GM23338 (cell line): ENCODE measurements around the gene SRGAP3. TPM values are rescaled to one million over a fixed set of nuclear protein-coding genes. Genes with fewer than 3 reads are reported as not detected.

Experiments
- ATAC-seq: fragments of 200-7000 bp; cut with Tn5 transposase; 3 replicates; pipeline ENCODE4 v1.9.1; 2020
- DNase-seq: peaks from one replicate; pipeline ENCODE4 v3.0.0-alpha.2; 2015; ENCODE audit warnings: low spot score
- H2AFZ ChIP-seq: fragments of 200-600 bp; sonication (generic); 2 replicates; pipeline ENCODE4 v1.8.0; 2016; ENCODE audit warnings: antibody characterized with exemption, mild to moderate bottlenecking, moderate library complexity
- H3F3A ChIP-seq: fragments of 200-600 bp; sonication (generic); replicated peaks from 2 replicates; pipeline ENCODE4 v1.8.0; 2017; ENCODE audit warnings: antibody characterized with exemption, mixed run types, low read depth
- H3K27ac ChIP-seq: fragments of 200-600 bp; sonication (generic); 2 replicates; pipeline ENCODE4 v1.6.1; 2016; ENCODE audit warnings: low read depth
- H3K27me3 ChIP-seq: fragments of 200-600 bp; sonication (generic); 2 replicates; pipeline ENCODE4 v1.8.0; 2016; ENCODE audit warnings: mild to moderate bottlenecking, mixed run types, moderate library complexity; ENCODE audit not compliant: insufficient read depth
- H3K36me3 ChIP-seq: fragments of 200-600 bp; sonication (generic); 2 replicates; pipeline ENCODE4 v1.8.0; 2016; ENCODE audit warnings: mild to moderate bottlenecking; ENCODE audit not compliant: insufficient read depth
- H3K4me1 ChIP-seq: fragments of 200-600 bp; sonication (generic); 2 replicates; pipeline ENCODE4 v1.8.0; 2016; ENCODE audit warnings: mild to moderate bottlenecking, moderate library complexity; ENCODE audit not compliant: insufficient read depth
- H3K4me2 ChIP-seq: fragments of 200-600 bp; sonication (generic); 2 replicates; pipeline ENCODE4 v1.7.1; 2017; ENCODE audit warnings: mixed run types
- H3K4me3 ChIP-seq: fragments of 200-600 bp; sonication (generic); 2 replicates; pipeline ENCODE4 v1.6.1; 2016; ENCODE audit warnings: mixed run types
- H3K79me2 ChIP-seq: fragments of 200-600 bp; sonication (generic); replicated peaks from 2 replicates; pipeline ENCODE4 v1.8.0; 2017; ENCODE audit warnings: mild to moderate bottlenecking; ENCODE audit not compliant: insufficient read depth
- H3K9me2 ChIP-seq: fragments of 200-600 bp; sonication (generic); 2 replicates; pipeline ENCODE4 v1.8.0; 2017; ENCODE audit not compliant: insufficient read depth
- H4K20me1 ChIP-seq: fragments of 200-600 bp; sonication (generic); replicated peaks from 2 replicates; pipeline ENCODE4 v1.8.0; 2017; ENCODE audit warnings: mild to moderate bottlenecking; ENCODE audit not compliant: insufficient read depth
- H3K27ac Mint-ChIP-seq: 2 replicates; pipeline ENCODE4 v1.8.0; 2020; ENCODE audit warnings: inconsistent platforms, mild to moderate bottlenecking, moderate library complexity, mixed read lengths
- H3K27me3 Mint-ChIP-seq: 3 replicates; pipeline ENCODE4 v1.8.0; 2022; ENCODE audit warnings: low read depth, mild to moderate bottlenecking, moderate library complexity, mixed read lengths, inconsistent platforms; ENCODE audit not compliant: insufficient read depth, poor library complexity
- H3K36me3 Mint-ChIP-seq: 3 replicates; pipeline ENCODE4 v1.8.0; 2021; ENCODE audit warnings: low read depth, mild to moderate bottlenecking, inconsistent platforms, moderate library complexity, mixed read lengths
- H3K4me1 Mint-ChIP-seq: 3 replicates; pipeline ENCODE4 v1.8.0; 2020; ENCODE audit warnings: mild to moderate bottlenecking, inconsistent platforms, mixed read lengths
- H3K4me3 Mint-ChIP-seq: 3 replicates; pipeline ENCODE4 v1.8.0; 2021; ENCODE audit warnings: moderate library complexity, mild to moderate bottlenecking, inconsistent platforms, mixed read lengths
- H3K9me3 Mint-ChIP-seq: 3 replicates; pipeline ENCODE4 v1.8.0; 2020; ENCODE audit warnings: moderate library complexity, mild to moderate bottlenecking, inconsistent platforms, mixed read lengths
- ETS1 ChIP-seq: IDR thresholded peaks from 2 replicates; pipeline ENCODE4 v1.6.1; 2016; ENCODE audit warnings: antibody characterized with exemption
- EZH2phosphoT487 ChIP-seq: fragments of 200-600 bp; sonication (generic); IDR thresholded peaks from one replicate; pipeline ENCODE4 v1.8.1; 2018; ENCODE audit warnings: antibody characterized with exemption; ENCODE audit not compliant: unreplicated experiment
- JUNB ChIP-seq: IDR thresholded peaks from one replicate; pipeline ENCODE4 v1.6.1; 2016; ENCODE audit warnings: antibody characterized with exemption; ENCODE audit not compliant: unreplicated experiment
- STAT1 ChIP-seq: IDR thresholded peaks from one replicate; pipeline ENCODE4 v1.6.1; 2016; ENCODE audit warnings: antibody characterized with exemption; ENCODE audit not compliant: unreplicated experiment
- ZNF462 ChIP-seq: fragments of 250-450 bp; sonication (Bioruptor Pico); IDR thresholded peaks from 2 replicates; pipeline ENCODE4 v1.5.0; 2020; ENCODE audit warnings: mild to moderate bottlenecking, moderate library complexity
- polyA plus RNA-seq: library from polyadenylated mRNA; unstranded; fragments of >200 nt; fragmentation: Nextera tagmentation; extraction: Ambion mirVana; gene quantifications from 2 replicates; pipeline ENCODE4 v1.2.1, GENCODE V29; 2016
- total RNA-seq: library from RNA; depleted of rRNA; stranded (reverse); fragments of >200 nt; shearing (Covaris generic); gene quantifications from 2 replicates; pipeline ENCODE4 v1.2.3, GENCODE V29; 2014
- TF ChIP-seq, protein P1 (sequence below), 2 experiments: fragments of 200-600 bp in 1 of 2; sonication (generic) in 1 of 2; conservative IDR thresholded peaks; 2 replicates each; pipeline versions ENCODE4 v1.5.1 to v1.6.1; 2016 to 2017; ENCODE audit warnings: antibody characterized with exemption in 2 of 2, low read depth in 2 of 2, mild to moderate bottlenecking in 2 of 2, moderate library complexity in 1 of 2

The SRGAP3 gene
- total and polyA plus RNA-seq, 2 experiments from 2014 or later = 6.4 to 9.4 TPM

DNA sequence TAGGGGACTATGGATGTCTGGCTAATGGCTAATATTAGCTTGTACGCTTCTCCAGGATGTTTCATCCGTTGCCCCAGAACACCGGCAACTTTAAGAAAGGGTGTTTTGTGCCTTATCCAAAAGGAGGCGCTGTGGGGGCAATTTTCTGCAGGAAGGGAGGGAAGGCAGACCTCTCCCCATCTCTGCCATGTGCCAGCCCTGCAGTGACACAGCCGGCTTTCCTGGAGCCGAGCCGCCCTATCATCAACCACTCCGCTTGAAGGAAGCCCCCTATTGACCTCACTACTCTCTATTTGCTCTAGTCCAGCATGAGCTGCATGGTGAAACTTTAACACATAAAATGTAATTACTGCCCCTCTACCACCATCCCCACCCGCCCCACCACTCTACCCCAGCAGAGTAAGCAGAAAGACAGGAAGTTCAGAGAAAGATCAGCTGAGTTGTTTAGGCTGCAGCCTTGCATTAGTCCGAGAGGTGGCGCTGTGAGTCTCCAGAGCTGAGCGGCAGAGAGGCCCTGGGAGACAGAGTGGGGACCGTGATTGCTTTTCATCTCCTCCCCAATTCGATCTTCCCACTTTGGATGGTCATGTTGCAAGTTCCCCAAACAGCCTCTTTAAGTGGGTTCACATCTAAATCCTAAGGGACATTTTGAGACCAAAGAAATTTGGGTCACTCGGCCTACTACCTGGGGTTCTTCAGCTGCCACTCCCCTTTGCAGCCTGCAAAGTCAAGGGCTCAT is 261.6 kb downstream of the SRGAP3 start:
- Histone ChIP-seq H3K4me1 (0 out of 2 replicates have a peak, but pooled peaks cover 6% of the 10 kb centered on the region), H3K9me2 (no peaks in the 10 kb centered on the region), H2AFZ (no peak overlapping the region; the same call in 1 of the 2 replicates), H3K36me3 (no peaks in the 10 kb centered on the region), H3K79me2 (no peaks in the 10 kb centered on the region), H3K4me3 (peak overlapping the region; percentile 38), H3K27me3 (no peaks in the 10 kb centered on the region), H3F3A (no peaks in the 10 kb centered on the region), H4K20me1 (no peaks in the 10 kb centered on the region), H3K4me2 (0 out of 2 replicates have a peak overlapping the region, but pooled peaks have one; percentile 56), H3K27ac (no peak overlapping the region)
- no peaks in the 10 kb centered on the region for H3K9me3 Mint-ChIP-seq
- peak; percentile 92 for ATAC-seq
- peaks cover 11% of the 10 kb centered on the region for H3K4me1 Mint-ChIP-seq
- no peaks in the 10 kb centered on the region for H3K36me3 Mint-ChIP-seq
- TF ChIP-seq, protein P1, sequence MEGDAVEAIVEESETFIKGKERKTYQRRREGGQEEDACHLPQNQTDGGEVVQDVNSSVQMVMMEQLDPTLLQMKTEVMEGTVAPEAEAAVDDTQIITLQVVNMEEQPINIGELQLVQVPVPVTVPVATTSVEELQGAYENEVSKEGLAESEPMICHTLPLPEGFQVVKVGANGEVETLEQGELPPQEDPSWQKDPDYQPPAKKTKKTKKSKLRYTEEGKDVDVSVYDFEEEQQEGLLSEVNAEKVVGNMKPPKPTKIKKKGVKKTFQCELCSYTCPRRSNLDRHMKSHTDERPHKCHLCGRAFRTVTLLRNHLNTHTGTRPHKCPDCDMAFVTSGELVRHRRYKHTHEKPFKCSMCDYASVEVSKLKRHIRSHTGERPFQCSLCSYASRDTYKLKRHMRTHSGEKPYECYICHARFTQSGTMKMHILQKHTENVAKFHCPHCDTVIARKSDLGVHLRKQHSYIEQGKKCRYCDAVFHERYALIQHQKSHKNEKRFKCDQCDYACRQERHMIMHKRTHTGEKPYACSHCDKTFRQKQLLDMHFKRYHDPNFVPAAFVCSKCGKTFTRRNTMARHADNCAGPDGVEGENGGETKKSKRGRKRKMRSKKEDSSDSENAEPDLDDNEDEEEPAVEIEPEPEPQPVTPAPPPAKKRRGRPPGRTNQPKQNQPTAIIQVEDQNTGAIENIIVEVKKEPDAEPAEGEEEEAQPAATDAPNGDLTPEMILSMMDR (conservative IDR thresholded peaks at IDR 0.05; ENCODE audit: low read depth in 2 of 2) = peak; percentile 81 to 93
- no peak for TF ChIP-seq JUNB
- peak overlapping the region; percentile 69 for H3K4me3 Mint-ChIP-seq
- H3K27ac Mint-ChIP-seq = no peak overlapping the region
- peak; percentile 91 for DNase-seq
- H3K27me3 Mint-ChIP-seq = peaks cover 12% of the 10 kb centered on the region

DNA sequence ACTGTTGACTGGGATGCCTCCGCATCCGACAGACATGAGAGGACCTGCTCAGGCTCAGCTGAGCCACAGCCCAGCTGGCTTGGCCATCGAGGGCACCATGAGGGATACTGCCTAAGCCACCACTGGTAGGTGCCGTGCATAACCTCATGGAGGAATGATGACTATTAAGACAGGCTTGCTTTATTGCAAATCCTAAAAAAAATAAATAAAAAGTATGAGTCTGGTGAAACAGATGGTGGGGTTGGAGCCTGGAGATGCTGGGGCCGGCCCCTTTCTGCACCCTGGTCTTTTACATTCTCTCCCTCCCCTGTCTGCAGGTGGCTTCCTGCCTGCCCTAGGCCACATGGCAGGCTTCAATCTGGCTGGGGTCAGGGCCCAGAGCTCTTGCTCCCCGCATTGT is 262.2 kb downstream of the SRGAP3 start:
- no peak overlapping the region for H3K27ac Mint-ChIP-seq
- H3K9me3 Mint-ChIP-seq = no peaks in the 10 kb centered on the region
- Histone ChIP-seq H3F3A (no peaks in the 10 kb centered on the region), H2AFZ (no peak overlapping the region), H3K36me3 (no peaks in the 10 kb centered on the region), H3K27ac (no peak overlapping the region), H3K4me3 (no peak overlapping the region), H3K9me2 (no peaks in the 10 kb centered on the region), H3K27me3 (no peaks in the 10 kb centered on the region), H4K20me1 (no peaks in the 10 kb centered on the region), H3K79me2 (no peaks in the 10 kb centered on the region), H3K4me1 (no peaks in the 10 kb centered on the region), H3K4me2 (no peak overlapping the region)
- ATAC-seq (peak; percentile 5; the same call in 2 of the 3 replicates), DNase-seq (no peak)
- H3K4me3 Mint-ChIP-seq = no peak overlapping the region
- peaks cover 12% of the 10 kb centered on the region for H3K27me3 Mint-ChIP-seq
- H3K4me1 Mint-ChIP-seq = peaks cover 7% of the 10 kb centered on the region
- no peaks in the 10 kb centered on the region for H3K36me3 Mint-ChIP-seq
- TF ChIP-seq, protein P1 (conservative IDR thresholded peaks at IDR 0.05; ENCODE audit: low read depth in 2 of 2) = no peak
- TF ChIP-seq ZNF462 (CRISPR knock-in tag) (no peak), EZH2phosphoT487 (no peak), ETS1 (no peak), STAT1 (no peak)
